GM23338 (cell line): ENCODE data around the gene FNDC3B. TPM values are rescaled to one million over a fixed set of nuclear protein-coding genes. Genes with fewer than 3 reads are reported as not detected.
A peak's percentile ranks its signal among the peaks of the same experiment; 100 is the strongest.

ENCODE experiments used
- ATAC-seq: fragments of 200-7000 bp; cut with Tn5 transposase; 3 replicates; pipeline ENCODE4 v1.9.1; 2020
- DNase-seq: peaks from one replicate; pipeline ENCODE4 v3.0.0-alpha.2; 2015; ENCODE audit warnings: low spot score
- H2AFZ ChIP-seq: fragments of 200-600 bp; sonication (generic); 2 replicates; pipeline ENCODE4 v1.8.0; 2016; ENCODE audit warnings: antibody characterized with exemption, mild to moderate bottlenecking, moderate library complexity
- H3F3A ChIP-seq: fragments of 200-600 bp; sonication (generic); replicated peaks from 2 replicates; pipeline ENCODE4 v1.8.0; 2017; ENCODE audit warnings: antibody characterized with exemption, mixed run types, low read depth
- H3K27ac ChIP-seq: fragments of 200-600 bp; sonication (generic); 2 replicates; pipeline ENCODE4 v1.6.1; 2016; ENCODE audit warnings: low read depth
- H3K27me3 ChIP-seq: fragments of 200-600 bp; sonication (generic); 2 replicates; pipeline ENCODE4 v1.8.0; 2016; ENCODE audit warnings: mild to moderate bottlenecking, mixed run types, moderate library complexity; ENCODE audit not compliant: insufficient read depth
- H3K36me3 ChIP-seq: fragments of 200-600 bp; sonication (generic); 2 replicates; pipeline ENCODE4 v1.8.0; 2016; ENCODE audit warnings: mild to moderate bottlenecking; ENCODE audit not compliant: insufficient read depth
- H3K4me1 ChIP-seq: fragments of 200-600 bp; sonication (generic); 2 replicates; pipeline ENCODE4 v1.8.0; 2016; ENCODE audit warnings: mild to moderate bottlenecking, moderate library complexity; ENCODE audit not compliant: insufficient read depth
- H3K4me2 ChIP-seq: fragments of 200-600 bp; sonication (generic); 2 replicates; pipeline ENCODE4 v1.7.1; 2017; ENCODE audit warnings: mixed run types
- H3K4me3 ChIP-seq: fragments of 200-600 bp; sonication (generic); 2 replicates; pipeline ENCODE4 v1.6.1; 2016; ENCODE audit warnings: mixed run types
- H3K79me2 ChIP-seq: fragments of 200-600 bp; sonication (generic); replicated peaks from 2 replicates; pipeline ENCODE4 v1.8.0; 2017; ENCODE audit warnings: mild to moderate bottlenecking; ENCODE audit not compliant: insufficient read depth
- H3K9me2 ChIP-seq: fragments of 200-600 bp; sonication (generic); 2 replicates; pipeline ENCODE4 v1.8.0; 2017; ENCODE audit not compliant: insufficient read depth
- H4K20me1 ChIP-seq: fragments of 200-600 bp; sonication (generic); replicated peaks from 2 replicates; pipeline ENCODE4 v1.8.0; 2017; ENCODE audit warnings: mild to moderate bottlenecking; ENCODE audit not compliant: insufficient read depth
- H3K27ac Mint-ChIP-seq: 2 replicates; pipeline ENCODE4 v1.8.0; 2020; ENCODE audit warnings: inconsistent platforms, mild to moderate bottlenecking, moderate library complexity, mixed read lengths
- H3K27me3 Mint-ChIP-seq: 3 replicates; pipeline ENCODE4 v1.8.0; 2022; ENCODE audit warnings: low read depth, mild to moderate bottlenecking, moderate library complexity, mixed read lengths, inconsistent platforms; ENCODE audit not compliant: insufficient read depth, poor library complexity
- H3K36me3 Mint-ChIP-seq: 3 replicates; pipeline ENCODE4 v1.8.0; 2021; ENCODE audit warnings: low read depth, mild to moderate bottlenecking, inconsistent platforms, moderate library complexity, mixed read lengths
- H3K4me1 Mint-ChIP-seq: 3 replicates; pipeline ENCODE4 v1.8.0; 2020; ENCODE audit warnings: mild to moderate bottlenecking, inconsistent platforms, mixed read lengths
- H3K4me3 Mint-ChIP-seq: 3 replicates; pipeline ENCODE4 v1.8.0; 2021; ENCODE audit warnings: moderate library complexity, mild to moderate bottlenecking, inconsistent platforms, mixed read lengths
- H3K9me3 Mint-ChIP-seq: 3 replicates; pipeline ENCODE4 v1.8.0; 2020; ENCODE audit warnings: moderate library complexity, mild to moderate bottlenecking, inconsistent platforms, mixed read lengths
- CREB1 ChIP-seq: fragments of 250-450 bp; sonication (Bioruptor Pico); IDR thresholded peaks from 2 replicates; pipeline ENCODE4 v1.5.0; 2020; ENCODE audit warnings: low read depth, mild to moderate bottlenecking, moderate library complexity
- CTCF ChIP-seq, 2 experiments: fragments of 200-600 bp in 1 of 2; sonication (generic) in 1 of 2; conservative IDR thresholded peaks; 2 replicates each; pipeline versions ENCODE4 v1.5.1 to v1.6.1; 2016 to 2017; ENCODE audit warnings: antibody characterized with exemption in 2 of 2, low read depth in 2 of 2, mild to moderate bottlenecking in 2 of 2, moderate library complexity in 1 of 2
- ETS1 ChIP-seq: IDR thresholded peaks from 2 replicates; pipeline ENCODE4 v1.6.1; 2016; ENCODE audit warnings: antibody characterized with exemption
- EZH2 ChIP-seq: fragments of 200-600 bp; sonication (generic); IDR thresholded peaks from one replicate; pipeline ENCODE4 v1.8.0; 2017; ENCODE audit warnings: antibody characterized with exemption, mild to moderate bottlenecking, low read depth; ENCODE audit not compliant: unreplicated experiment
- EZH2phosphoT487 ChIP-seq: fragments of 200-600 bp; sonication (generic); IDR thresholded peaks from one replicate; pipeline ENCODE4 v1.8.1; 2018; ENCODE audit warnings: antibody characterized with exemption; ENCODE audit not compliant: unreplicated experiment
- JUNB ChIP-seq: IDR thresholded peaks from one replicate; pipeline ENCODE4 v1.6.1; 2016; ENCODE audit warnings: antibody characterized with exemption; ENCODE audit not compliant: unreplicated experiment
- NANOG ChIP-seq: IDR thresholded peaks from 2 replicates; pipeline ENCODE4 v1.6.1; 2016; ENCODE audit warnings: antibody characterized with exemption, borderline replicate concordance
- POLR2AphosphoS5 ChIP-seq: IDR thresholded peaks from 2 replicates; pipeline ENCODE4 v1.6.1; 2016; ENCODE audit warnings: antibody characterized with exemption, low read depth
- REST ChIP-seq: IDR thresholded peaks from one replicate; pipeline ENCODE4 v1.6.1; 2018; ENCODE audit warnings: antibody characterized with exemption; ENCODE audit not compliant: unreplicated experiment
- STAT1 ChIP-seq: IDR thresholded peaks from one replicate; pipeline ENCODE4 v1.6.1; 2016; ENCODE audit warnings: antibody characterized with exemption; ENCODE audit not compliant: unreplicated experiment
- ZNF114 ChIP-seq: fragments of 250-450 bp; sonication (Bioruptor Pico); IDR thresholded peaks from 2 replicates; pipeline ENCODE4 v1.5.0; 2020; ENCODE audit warnings: mild to moderate bottlenecking, moderate library complexity
- ZNF331 ChIP-seq: fragments of 250-450 bp; sonication (Bioruptor Pico); IDR thresholded peaks from 2 replicates; pipeline ENCODE4 v1.5.0; 2020; ENCODE audit warnings: low read depth, mild to moderate bottlenecking, moderate library complexity
- ZNF462 ChIP-seq: fragments of 250-450 bp; sonication (Bioruptor Pico); IDR thresholded peaks from 2 replicates; pipeline ENCODE4 v1.5.0; 2020; ENCODE audit warnings: mild to moderate bottlenecking, moderate library complexity
- polyA plus RNA-seq: library from polyadenylated mRNA; unstranded; fragments of >200 nt; fragmentation: Nextera tagmentation; extraction: Ambion mirVana; gene quantifications from 2 replicates; pipeline ENCODE4 v1.2.1, GENCODE V29; 2016
- total RNA-seq: library from RNA; depleted of rRNA; stranded (reverse); fragments of >200 nt; shearing (Covaris generic); gene quantifications from 2 replicates; pipeline ENCODE4 v1.2.3, GENCODE V29; 2014

FNDC3B gene
- total and polyA plus RNA-seq, 2 experiments from 2014 or later: 19.1 to 55.4 TPM

- ATAC-seq (no peak), DNase-seq (no peak)
- no peaks in the 10 kb centered on the region for H3K9me3 Mint-ChIP-seq
- Histone ChIP-seq H2AFZ (no peak overlapping the region), H3K4me3 (no peak overlapping the region), H3K9me2 (no peaks in the 10 kb centered on the region), H3K36me3 (no peaks in the 10 kb centered on the region), H3F3A (0 out of 2 replicates have a peak, but pooled peaks cover 3% of the 10 kb centered on the region), H3K27ac (peak overlapping the region; percentile 43), H3K4me1 (peaks cover 61% of the 10 kb centered on the region), H3K27me3 (no peaks in the 10 kb centered on the region), H3K79me2 (peaks cover 59% of the 10 kb centered on the region), H3K4me2 (peak overlapping the region; percentile 27), H4K20me1 (no peaks in the 10 kb centered on the region)
- peak overlapping the region; percentile 93 for H3K27ac Mint-ChIP-seq
- H3K36me3 Mint-ChIP-seq: no peaks in the 10 kb centered on the region
- 0 out of 3 replicates have a peak overlapping the region, but pooled peaks have one; percentile 30 for H3K4me3 Mint-ChIP-seq
- peaks cover 83% of the 10 kb centered on the region for H3K4me1 Mint-ChIP-seq
- peaks cover 6% of the 10 kb centered on the region for H3K27me3 Mint-ChIP-seq
- TF ChIP-seq REST (no peak), ZNF331 (CRISPR knock-in tag) (no peak), EZH2 (no peak), ZNF462 (CRISPR knock-in tag) (no peak), POLR2AphosphoS5 (no peak), STAT1 (no peak), EZH2phosphoT487 (no peak), CREB1 (CRISPR knock-in tag) (no peak), ETS1 (no peak), ZNF114 (CRISPR knock-in tag) (no peak), JUNB (no peak), CTCF (conservative IDR thresholded peaks at IDR 0.05; ENCODE audit: low read depth in 2 of 2) (no peak), NANOG (no peak)
These were observed 131.5 kb downstream of the FNDC3B start for GRCh38 chr3:172170841-172171240.
